Body of pancreas (tissue), 4 donors: Measurements from ENCODE around the gene DPY19L1. TPM values are rescaled to one million over a fixed set of nuclear protein-coding genes. Genes with fewer than 3 reads are reported as not detected.
A peak's percentile ranks its signal among the peaks of the same experiment; 100 is the strongest.
"Not testable (repeated sequence)": the region's sequence is repeated elsewhere in the genome, so short reads cannot be mapped to it uniquely, and the experiment has no call there.

ENCODE experiments used
- ATAC-seq: fragments of 150-250 bp; one replicate; pipeline ENCODE4 v1.9.1; 2016
- DNase-seq, 4 donors: peaks; one replicate each; pipeline ENCODE4 v3.0.0-alpha.2; 2019
- H3K27ac ChIP-seq, 4 donors: fragments of 200-600 bp; sonication (generic); 1 replicate in 3 of 4; 2 replicates in 1 of 4; pipeline versions ENCODE4 v1.5.1 to v1.6.1; 2016 to 2019; ENCODE audit warnings: mild to moderate bottlenecking in 1 of 4, mixed read lengths in 1 of 4, moderate library complexity in 1 of 4
- H3K27me3 ChIP-seq, 2 donors: fragments of 200-600 bp; sonication (generic); one replicate each; pipeline ENCODE4 v1.6.0; 2016; ENCODE audit warnings: mild to moderate bottlenecking in 1 of 2
- H3K36me3 ChIP-seq, 2 donors: fragments of 200-600 bp; sonication (generic); replicated peaks in 1 of 2; 2 replicates each; pipeline ENCODE4 v1.5.1; 2016; ENCODE audit warnings: low read depth in 2 of 2; ENCODE audit not compliant: insufficient read depth in 1 of 2
- H3K4me1 ChIP-seq: fragments of 200-600 bp; sonication (generic); one replicate; pipeline ENCODE4 v1.6.0; 2016
- H3K4me3 ChIP-seq, 2 donors: fragments of 200-600 bp; sonication (generic); 1 replicate in 1 of 2; 2 replicates in 1 of 2; pipeline ENCODE4 v1.5.1; 2016 to 2019
- H3K9me3 ChIP-seq, 3 donors: fragments of 200-600 bp; sonication (generic); 1 replicate in 2 of 3; 2 replicates in 1 of 3; pipeline ENCODE4 v1.5.1; 2016
- CTCF ChIP-seq, 7 experiments: fragments of 450-650 bp in 4 of 7; fragments of 200-600 bp in 3 of 7; sonication (generic) in 3 of 7; IDR thresholded peaks; one replicate each; pipeline ENCODE4 v1.5.1; 2016 to 2019; ENCODE audit warnings: antibody characterized with exemption in 7 of 7
- POLR2A ChIP-seq, 3 donors: fragments of 450-650 bp; IDR thresholded peaks; one replicate each; pipeline ENCODE4 v1.6.1; 2016; ENCODE audit warnings: antibody characterized with exemption in 3 of 3, mild to moderate bottlenecking in 2 of 3
- WGBS, 2 donors: methylation state at CpG; one replicate each; pipeline ENCODE4 v1.1.5; 2017; 5-methylcytosine and 5-hydroxymethylcytosine counted together
- intact Hi-C: fragments of 100-400 bp; cut with DNase I; formaldehyde crosslinking; loops from one replicate; pipeline ENCODE4 v1.15.1; 2023
- total RNA-seq, 2 donors: library from RNA; depleted of rRNA; stranded (reverse); fragments of >200 nt; gene quantifications; one replicate each; pipeline ENCODE4 v1.1.0, GENCODE V29; 2016

Gene DPY19L1
- total RNA-seq, 2 donors from 2014 or later = 6.6 to 8.8 TPM

- DNase-seq, H3K27me3 ChIP-seq, H3K36me3 ChIP-seq, H3K27ac ChIP-seq, H3K4me1 ChIP-seq, H3K4me3 ChIP-seq, H3K9me3 ChIP-seq, ATAC-seq, intact Hi-C loops: not testable (repeated sequence)
- 73 to 78% methylated on average over 3 to 4 of the region's 4 CpGs for WGBS, 2 donors
Measured at GRCh38 chr7:34917515-34917914, 119.8 kb downstream of the DPY19L1 start.

DNA sequence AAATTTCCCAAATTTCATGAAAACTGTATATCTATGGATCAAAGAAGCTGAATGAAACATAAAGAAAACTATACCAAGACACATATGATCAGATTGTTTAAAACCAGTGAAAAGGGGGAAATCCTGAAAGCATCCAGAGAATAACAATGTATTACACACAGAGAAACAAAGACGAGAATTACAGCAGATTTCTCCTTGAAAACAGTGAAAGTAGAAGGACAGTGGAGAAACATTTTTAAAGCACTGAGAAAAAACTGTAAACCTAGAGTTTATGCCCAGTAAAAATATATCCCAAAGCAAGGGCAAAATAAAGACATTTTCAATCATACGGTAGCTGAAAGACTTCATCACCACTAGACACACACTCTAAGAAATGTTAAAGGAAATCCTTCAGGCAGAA lies 121.0 kb downstream of the DPY19L1 start:
- intact Hi-C loops = no loop called here
- no peak overlapping the region for H3K4me3 ChIP-seq
- H3K9me3 ChIP-seq = no peaks in the 10 kb centered on the region
- H3K27me3 ChIP-seq = no peaks in the 10 kb centered on the region
- TF ChIP-seq CTCF (IDR thresholded peaks at IDR 0.05) = no peak
- TF ChIP-seq POLR2A (IDR thresholded peaks at IDR 0.05) = no peak
- H3K36me3 ChIP-seq = no peaks in the 10 kb centered on the region
- H3K27ac ChIP-seq = no peak overlapping the region
- DNase-seq (no peak), ATAC-seq (no peak)
- 67 to 82% methylated on average over 2 of the region's 2 CpGs for WGBS, 2 donors
- no peaks in the 10 kb centered on the region for H3K4me1 ChIP-seq

GRCh38 chr7:34912236-34912635 lies 125.0 kb downstream of the DPY19L1 start:
- intact Hi-C loops = no loop called here
- no peaks in the 10 kb centered on the region for H3K9me3 ChIP-seq
- no peak overlapping the region for H3K27ac ChIP-seq
- H3K4me3 ChIP-seq = no peak overlapping the region
- no peaks in the 10 kb centered on the region for H3K36me3 ChIP-seq
- no peak for DNase-seq
- 95% methylated on average over 2 of the region's 2 CpGs for WGBS, 2 donors
- H3K27me3 ChIP-seq = no peaks in the 10 kb centered on the region
- no peak for TF ChIP-seq POLR2A (IDR thresholded peaks at IDR 0.05)
- no peaks in the 10 kb centered on the region for H3K4me1 ChIP-seq
- ATAC-seq = no peak

GRCh38 chr7:34906266-34906850 lies 130.9 kb downstream of the DPY19L1 start:
- H3K4me3 ChIP-seq, intact Hi-C loops, H3K27me3 ChIP-seq, ATAC-seq, H3K27ac ChIP-seq, H3K4me1 ChIP-seq, H3K9me3 ChIP-seq, H3K36me3 ChIP-seq: not testable (repeated sequence)
- peak in 2 of 4 donors; percentile 13 for DNase-seq
- 40 to 45% methylated on average over 27 to 30 of the region's 30 CpGs for WGBS, 2 donors

GRCh38 chr7:34904987-34905386 lies 132.3 kb downstream of the DPY19L1 start:
- Histone ChIP-seq H3K9me3 (no peaks in the 10 kb centered on the region), H3K4me1 (no peaks in the 10 kb centered on the region), H3K27me3 (no peaks in the 10 kb centered on the region), H3K27ac (no peak overlapping the region), H3K36me3 (no peaks in the 10 kb centered on the region), H3K4me3 (no peak overlapping the region)
- intact Hi-C loops = no loop called here
- TF ChIP-seq CTCF (IDR thresholded peaks at IDR 0.05) (no peak), POLR2A (IDR thresholded peaks at IDR 0.05) (no peak)
- no peak for ATAC-seq
- 62 to 75% methylated on average over 4 of the region's 4 CpGs for WGBS, 2 donors
- DNase-seq = no peak

DNA sequence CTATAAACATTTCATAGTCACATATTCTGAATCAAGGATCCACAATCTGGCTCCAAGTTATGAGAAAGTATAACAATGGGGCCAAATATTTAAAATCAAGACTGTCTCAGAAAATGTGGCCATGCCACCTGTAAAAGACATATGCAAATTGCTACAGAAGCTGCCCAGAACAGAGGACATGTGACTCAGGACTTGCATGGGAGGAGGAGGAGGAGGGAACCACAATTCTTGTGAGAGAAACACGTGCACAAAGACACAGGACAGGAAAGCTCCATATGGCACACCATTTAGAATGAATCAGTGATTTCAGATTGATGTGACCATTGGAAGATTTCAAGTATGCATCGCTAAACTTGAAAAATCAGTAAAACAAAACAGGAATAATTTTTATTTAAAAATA lies 133.4 kb downstream of the DPY19L1 start:
- H3K27me3 ChIP-seq, H3K9me3 ChIP-seq, H3K4me1 ChIP-seq, intact Hi-C loops, ATAC-seq, H3K36me3 ChIP-seq, DNase-seq, H3K4me3 ChIP-seq, H3K27ac ChIP-seq: not testable (repeated sequence)
- WGBS, 2 donors = 71 to 80% methylated on average over 2 of the region's 2 CpGs

DNA sequence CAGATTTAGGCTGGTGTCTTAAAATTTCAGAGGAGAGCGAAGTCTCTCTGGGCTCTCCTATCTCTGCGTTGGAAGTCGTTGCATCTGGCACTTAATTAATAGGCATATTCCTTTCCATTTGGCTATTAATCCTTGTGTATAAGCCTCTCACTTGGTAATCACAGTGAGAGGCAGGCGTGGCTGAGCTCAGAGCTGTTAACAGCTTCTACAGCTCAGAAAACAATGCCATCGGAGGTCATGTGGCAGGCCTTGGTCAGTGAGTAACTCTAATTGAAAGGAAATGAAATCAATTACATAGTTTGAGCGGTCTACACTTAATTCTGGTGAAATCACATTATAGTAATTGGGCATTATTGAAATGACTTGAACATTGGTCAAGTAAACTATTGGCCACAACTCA lies 135.1 kb downstream of the DPY19L1 start:
- TF ChIP-seq CTCF (IDR thresholded peaks at IDR 0.05) (no peak), POLR2A (IDR thresholded peaks at IDR 0.05) (no peak)
- intact Hi-C loops = no loop called here
- DNase-seq = no peak
- Histone ChIP-seq H3K4me1 (no peaks in the 10 kb centered on the region), H3K27ac (no peak overlapping the region), H3K36me3 (no peaks in the 10 kb centered on the region), H3K4me3 (no peak overlapping the region), H3K27me3 (no peaks in the 10 kb centered on the region), H3K9me3 (no peaks in the 10 kb centered on the region)
- no peak for ATAC-seq
- 78 to 89% methylated on average over 6 of the region's 6 CpGs for WGBS, 2 donors
